GM19193 (cell line): ENCODE data around the gene ANKRD13C.

ENCODE experiments used
- POLR2A ChIP-seq: IDR thresholded peaks from 4 replicates; pipeline ENCODE4 v1.6.1; 2011; ENCODE audit not compliant: insufficient read depth, insufficient read length; ENCODE audit errors: extremely low read depth

ANKRD13C gene

GRCh38 chr1:70361727-70362398 is 7.3 kb upstream of the ANKRD13C start:
- TF ChIP-seq POLR2A: no peak

- no peak for TF ChIP-seq POLR2A
Observed at GRCh38 chr1:70360321-70360720, 5.8 kb upstream of the ANKRD13C start.

- TF ChIP-seq POLR2A: no peak
Observed at GRCh38 chr1:70358921-70359564, 4.5 kb upstream of the ANKRD13C start.

- no peak for TF ChIP-seq POLR2A
Observed at GRCh38 chr1:70355920-70356319, 1.4 kb upstream of the ANKRD13C start.

GRCh38 chr1:70355111-70355407 is 537 bp upstream of the ANKRD13C start:
- TF ChIP-seq POLR2A: no peak

GRCh38 chr1:70353601-70354331 is 756 bp downstream of the ANKRD13C start:
- no peak for TF ChIP-seq POLR2A

- TF ChIP-seq POLR2A: no peak
Observed at GRCh38 chr1:70353044-70353443, 1.5 kb downstream of the ANKRD13C start.

GRCh38 chr1:70348399-70349165 is 5.9 kb downstream of the ANKRD13C start:
- TF ChIP-seq POLR2A: no peak

- TF ChIP-seq POLR2A: no peak
Observed at GRCh38 chr1:70336050-70336449, 18.5 kb downstream of the ANKRD13C start.

GRCh38 chr1:70334436-70334835 is 20.1 kb downstream of the ANKRD13C start:
- TF ChIP-seq POLR2A: no peak

- TF ChIP-seq POLR2A: no peak
Observed at GRCh38 chr1:70333245-70333644, 21.3 kb downstream of the ANKRD13C start.

- TF ChIP-seq POLR2A: no peak
Observed at GRCh38 chr1:70331962-70332361, 22.6 kb downstream of the ANKRD13C start.

- TF ChIP-seq POLR2A: no peak
Observed at GRCh38 chr1:70327306-70328076, 27.0 kb downstream of the ANKRD13C start.

GRCh38 chr1:70324683-70325082 is 29.8 kb downstream of the ANKRD13C start:
- TF ChIP-seq POLR2A: no peak
